ENCODE results near the gene LOXL3.

GRCh38 chr2:74556159-74556558 lies 2.4 kb upstream of the LOXL3 start:
- TF ChIP-seq EZH2phosphoT487 (IDR thresholded peaks at IDR 0.05; ENCODE audit: borderline replicate concordance, low read length) = no peak
- TF ChIP-seq, protein P1, sequence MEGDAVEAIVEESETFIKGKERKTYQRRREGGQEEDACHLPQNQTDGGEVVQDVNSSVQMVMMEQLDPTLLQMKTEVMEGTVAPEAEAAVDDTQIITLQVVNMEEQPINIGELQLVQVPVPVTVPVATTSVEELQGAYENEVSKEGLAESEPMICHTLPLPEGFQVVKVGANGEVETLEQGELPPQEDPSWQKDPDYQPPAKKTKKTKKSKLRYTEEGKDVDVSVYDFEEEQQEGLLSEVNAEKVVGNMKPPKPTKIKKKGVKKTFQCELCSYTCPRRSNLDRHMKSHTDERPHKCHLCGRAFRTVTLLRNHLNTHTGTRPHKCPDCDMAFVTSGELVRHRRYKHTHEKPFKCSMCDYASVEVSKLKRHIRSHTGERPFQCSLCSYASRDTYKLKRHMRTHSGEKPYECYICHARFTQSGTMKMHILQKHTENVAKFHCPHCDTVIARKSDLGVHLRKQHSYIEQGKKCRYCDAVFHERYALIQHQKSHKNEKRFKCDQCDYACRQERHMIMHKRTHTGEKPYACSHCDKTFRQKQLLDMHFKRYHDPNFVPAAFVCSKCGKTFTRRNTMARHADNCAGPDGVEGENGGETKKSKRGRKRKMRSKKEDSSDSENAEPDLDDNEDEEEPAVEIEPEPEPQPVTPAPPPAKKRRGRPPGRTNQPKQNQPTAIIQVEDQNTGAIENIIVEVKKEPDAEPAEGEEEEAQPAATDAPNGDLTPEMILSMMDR (conservative IDR thresholded peaks at IDR 0.05; ENCODE audit: low read depth, low read length) = no peak
- no peak for TF ChIP-seq EZH2 (IDR thresholded peaks at IDR 0.05; ENCODE audit: low read length, unreplicated experiment)

Data from PC-3 (cell line).